GM12878 (cell line): Measurements from ENCODE around the gene LINGO1. TPM values are rescaled to one million over a fixed set of nuclear protein-coding genes. Genes with fewer than 3 reads are reported as not detected.

ENCODE experiments used
- ATAC-seq: fragments of 200-7000 bp; cut with Tn5 transposase; 3 replicates; pipeline ENCODE4 v1.9.1; 2020; ENCODE audit warnings: mild to moderate bottlenecking, moderate library complexity
- BruUV-seq: library from RNA; stranded (reverse); fragments of 400-500 nt; replicated peaks from 2 replicates; lab custom pipeline; 2021; lab: Mats Ljungman, UMichigan
- CTCF ChIA-PET: fragments of 300-600 bp; sonication (Branson Sonifier 250); formaldehyde crosslinking; extraction: SDS; loops from one replicate; lab custom pipeline; 2021; ENCODE audit warnings: inconsistent platforms; lab: Yijun Ruan, JAX
- POLR2A ChIA-PET: fragments of 350-600 bp; formaldehyde crosslinking; extraction: SDS; loops from one replicate; lab custom pipeline; 2021; ENCODE audit warnings: inconsistent platforms; lab: Charles Lee
- RAD21 ChIA-PET: fragments of 300-600 bp; sonication (Branson Sonifier 250); formaldehyde crosslinking; loops from one replicate; lab custom pipeline; 2023; ENCODE audit warnings: antibody characterized with exemption; ENCODE audit not compliant: unreplicated experiment; lab: Charles Lee
- SMC1A ChIA-PET: fragments of 300-600 bp; sonication (Branson Sonifier 250); formaldehyde crosslinking; loops from one replicate; lab custom pipeline; 2023; ENCODE audit not compliant: unreplicated experiment, uncharacterized antibody; lab: Charles Lee
- DNase-seq: peaks from one replicate; pipeline ENCODE4 v3.0.0-alpha.2; 2011; ENCODE audit warnings: low read depth, low spot score
- FAIRE-seq: peaks from 3 replicates; lab custom pipeline; 2011; peaks lifted over from hg19 to GRCh38; lab: Jason Lieb, UNC
- H2AFZ ChIP-seq: 2 replicates; pipeline ENCODE4 v1.6.0; 2011; ENCODE audit warnings: low read depth, low read length, control low read depth; ENCODE audit not compliant: control insufficient read depth
- H3K27ac ChIP-seq: 2 replicates; pipeline ENCODE4 v1.5.1; 2011; ENCODE audit warnings: control low read depth; ENCODE audit not compliant: control insufficient read depth, insufficient read depth
- H3K27me3 ChIP-seq, 2 experiments: replicated peaks in 1 of 2; 2 replicates each; pipeline versions ENCODE4 v1.6.0 to v1.6.1; 2011; ENCODE audit warnings: low read length in 1 of 2; ENCODE audit not compliant: control insufficient read depth in 2 of 2, insufficient read depth in 2 of 2
- H3K36me3 ChIP-seq, 2 experiments: 2 replicates each; pipeline ENCODE4 v1.5.1; 2011; ENCODE audit warnings: low read length in 1 of 2; ENCODE audit not compliant: control insufficient read depth in 2 of 2, insufficient read depth in 2 of 2
- H3K4me1 ChIP-seq: 2 replicates; pipeline ENCODE4 v1.6.1; 2011; ENCODE audit warnings: mild to moderate bottlenecking, low read length, moderate library complexity, mixed read lengths; ENCODE audit not compliant: control insufficient read depth, insufficient read depth
- H3K4me2 ChIP-seq: 2 replicates; pipeline ENCODE4 v1.6.0; 2011; ENCODE audit warnings: control low read depth; ENCODE audit not compliant: control insufficient read depth, insufficient read depth
- H3K4me3 ChIP-seq: fragments of 200-600 bp; sonication (generic); 2 replicates; pipeline ENCODE4 v1.5.1; 2016
- H3K79me2 ChIP-seq: 2 replicates; pipeline ENCODE4 v1.6.0; 2011; ENCODE audit warnings: low read length; ENCODE audit not compliant: control insufficient read depth, insufficient read depth
- H3K9ac ChIP-seq: 2 replicates; pipeline ENCODE4 v1.8.0; 2011; ENCODE audit warnings: low read length, control low read depth, mixed read lengths; ENCODE audit not compliant: control insufficient read depth, insufficient read depth
- H3K9me3 ChIP-seq: replicated peaks from 3 replicates; pipeline ENCODE4 v1.5.1; 2011; ENCODE audit warnings: mild to moderate bottlenecking, low read length; ENCODE audit not compliant: control insufficient read depth, insufficient read depth
- H4K20me1 ChIP-seq: 2 replicates; pipeline ENCODE4 v1.6.0; 2011; ENCODE audit not compliant: control insufficient read depth, insufficient read depth
- BCL11A ChIP-seq: IDR thresholded peaks from 2 replicates; pipeline ENCODE4 v1.6.1; 2011; ENCODE audit warnings: low read depth, low read length
- CEBPZ ChIP-seq: fragments of 150-350 bp; IDR thresholded peaks from 2 replicates; pipeline ENCODE4 v1.6.1; 2016; ENCODE audit warnings: low read depth, low read length
- MTA2 ChIP-seq: fragments of 450-650 bp; IDR thresholded peaks from 2 replicates; pipeline ENCODE4 v1.6.1; 2016; ENCODE audit warnings: low read depth, mild to moderate bottlenecking, moderate library complexity
- SMARCA5 ChIP-seq: fragments of 450-650 bp; IDR thresholded peaks from 2 replicates; pipeline ENCODE4 v1.6.1; 2017; ENCODE audit warnings: mild to moderate bottlenecking
- SUZ12 ChIP-seq: fragments of 200-600 bp; sonication (generic); IDR thresholded peaks from one replicate; pipeline ENCODE4 v1.6.1; 2018; ENCODE audit warnings: antibody characterized with exemption, mild to moderate bottlenecking; ENCODE audit not compliant: unreplicated experiment
- ZBTB40 ChIP-seq: fragments of 450-650 bp; IDR thresholded peaks from 2 replicates; pipeline ENCODE4 v1.6.1; 2016; ENCODE audit warnings: mild to moderate bottlenecking, moderate library complexity, borderline replicate concordance
- WGBS: methylation state at CpG from one replicate; pipeline ENCODE4 v1.1.6; 2016; ENCODE audit warnings: low lambda C conversion rate; ENCODE audit not compliant: insufficient replicate concordance, insufficient coverage; ENCODE audit errors: missing lambda C conversion rate; 5-methylcytosine and 5-hydroxymethylcytosine counted together
- in situ Hi-C: fragments of 300-500 bp; cut with MboI; formaldehyde crosslinking; loops from 9 replicates; pipeline ENCODE4 v1.14.3; 2018; ENCODE audit warnings: mixed read lengths
- intact Hi-C: fragments of 100-400 bp; cut with micrococcal nuclease; formaldehyde crosslinking; loops from one replicate; pipeline ENCODE4 v1.14.2; 2022; ENCODE audit not compliant: unreplicated experiment
- polyA plus RNA-seq, 11 experiments: library from polyadenylated mRNA; depleted of rRNA in 4 of 11; unstranded in 6 of 11; stranded (reverse) in 5 of 11; fragments of >200 nt; fragmentation: Nextera tagmentation in 4 of 11; fragmentation: Illumina TruSeq in 1 of 11; extraction: Ambion mirVana in 4 of 11; extraction: Trizol in 1 of 11; gene quantifications; 1 replicate in 1 of 11; 2 replicates in 10 of 11; pipeline versions ENCODE4 v1.2.1 to v1.2.3, GENCODE V29; 2011 to 2016; ENCODE audit warnings: inconsistent platforms in 2 of 11, missing spikeins in 2 of 11, low read depth in 1 of 11
- total RNA-seq, 4 experiments: library from RNA; depleted of rRNA in 3 of 4; stranded (reverse); fragments of >200 nt in 3 of 4; fragmentation: Illumina TruSeq in 1 of 4; extraction: Trizol in 1 of 4; gene quantifications; 2 replicates each; pipeline versions ENCODE4 v1.2.1 to v1.2.3, GENCODE V29; 2013 to 2021

Gene LINGO1
- total and polyA plus RNA-seq, 10 of the 15 experiments (the other 5 are each of a cell fraction or from before 2014, with no cell fraction given), result 0.04 to 3.9 (median 0.17) TPM; not detected in 6

GRCh38 chr15:77578641-77579372 lies 53.9 kb downstream of the LINGO1 start (continued):
- no peak for TF ChIP-seq CEBPZ
- TF ChIP-seq MTA2, result no peak

GRCh38 chr15:77577366-77577950 lies 55.3 kb downstream of the LINGO1 start:
- Histone ChIP-seq H3K9ac (no peak overlapping the region), H3K9me3 (no peaks in the 10 kb centered on the region), H3K27ac (no peak overlapping the region), H4K20me1 (no peaks in the 10 kb centered on the region), H3K27me3 (peaks cover 0 to 2% of the 10 kb centered on the region in 2 experiments; a peak in 3 of 4 replicates), H3K79me2 (no peaks in the 10 kb centered on the region), H3K36me3 (no peaks in the 10 kb centered on the region), H3K4me3 (no peak overlapping the region), H2AFZ (no peak overlapping the region), H3K4me1 (no peaks in the 10 kb centered on the region), H3K4me2 (no peak overlapping the region)
- WGBS, result 14% methylated on average over 9 of the region's 9 CpGs
- in situ Hi-C loops, result no loop called here
- ChIA-PET POLR2A (no interaction called here), CTCF (no interaction called here), RAD21 (no interaction called here), SMC1A (no interaction called here)
- intact Hi-C loops, result no loop called here
- TF ChIP-seq SMARCA5, result no peak
- TF ChIP-seq ZBTB40, result no peak
- no peak for TF ChIP-seq BCL11A
- TF ChIP-seq SUZ12, result no peak
- no peak for DNase-seq
- ATAC-seq, result no peak
- FAIRE-seq, result no peak
- no TSS peak for BruUV-seq
